HTR-8/SVneo (cell line): Measurements from ENCODE around the gene NUP88.
"Not testable (repeated sequence)": the region's sequence is repeated elsewhere in the genome, so short reads cannot be mapped to it uniquely, and the experiment has no call there.

Experiments
- DNase-seq: peaks from one replicate; pipeline ENCODE4 v3.0.0; 2011; ENCODE audit warnings: low spot score, mixed read lengths; ENCODE audit not compliant: insufficient read length
- FAIRE-seq: peaks from 2 replicates; lab custom pipeline; 2011; peaks lifted over from hg19 to GRCh38; lab: Jason Lieb, UNC

NUP88 gene

GRCh38 chr17:5419356-5419958 lies at the start of gene NUP88:
Gene NUP88, minus strand, starts transcription at chr17:5419662. Its CDS starts 12 bp downstream, at chr17:5419650.
- peak; percentile 96 for FAIRE-seq

DNA sequence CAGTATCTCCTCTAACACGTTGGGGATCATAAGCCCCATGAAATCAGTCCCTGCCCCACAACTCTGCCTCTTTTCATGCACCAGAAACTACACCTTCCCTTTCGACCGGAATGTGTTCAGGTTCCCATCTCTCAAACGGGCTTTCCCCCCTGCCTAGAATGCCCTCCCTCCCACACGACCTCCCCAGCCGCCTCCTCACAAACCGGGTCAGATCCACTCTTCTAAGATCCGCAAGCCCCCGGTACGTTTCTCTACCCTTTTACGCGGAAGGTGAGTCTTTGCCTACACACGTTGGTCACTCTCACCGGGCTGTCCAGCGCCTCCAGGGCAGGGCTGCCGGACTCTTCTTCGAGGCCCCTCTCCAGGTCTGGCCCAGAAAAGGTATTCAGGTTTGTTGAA lies 48.6 kb upstream of the NUP88 start:
- FAIRE-seq: no peak
- peak; percentile 9 for DNase-seq

More at GRCh38 chr17:5419356-5419958, at the start of gene NUP88:
- peak; percentile 99 for DNase-seq

- FAIRE-seq (no peak), DNase-seq (no peak)
Measured at GRCh38 chr17:5467416-5467815, 48.0 kb upstream of the NUP88 start.

GRCh38 chr17:5466295-5466694 lies 46.8 kb upstream of the NUP88 start:
- DNase-seq: no peak
- no peak for FAIRE-seq

- FAIRE-seq: no peak
- DNase-seq: no peak
Measured at GRCh38 chr17:5464717-5465507, 45.5 kb upstream of the NUP88 start.

DNA sequence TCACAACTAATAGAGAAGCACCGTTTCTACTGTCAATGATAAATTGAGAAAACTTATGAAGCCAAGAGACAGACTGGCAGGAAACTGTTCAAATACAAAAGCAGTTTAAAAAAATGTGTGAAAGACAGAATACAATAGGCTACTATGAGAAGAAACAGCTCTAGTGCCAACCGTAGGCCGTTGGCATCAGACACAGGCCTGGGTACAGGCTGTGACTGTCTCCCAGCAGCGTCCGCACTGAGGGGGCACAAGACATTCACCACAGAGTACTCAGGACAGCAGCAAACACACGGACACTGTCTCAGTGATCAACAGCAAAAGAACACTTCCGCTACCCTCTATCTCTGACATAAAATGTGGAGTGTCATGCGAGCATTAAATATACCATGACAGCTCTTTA lies 27.3 kb upstream of the NUP88 start:
- DNase-seq (no peak), FAIRE-seq (no peak)

GRCh38 chr17:5444209-5444608 lies 24.7 kb upstream of the NUP88 start:
- FAIRE-seq: peak; percentile 64

DNA sequence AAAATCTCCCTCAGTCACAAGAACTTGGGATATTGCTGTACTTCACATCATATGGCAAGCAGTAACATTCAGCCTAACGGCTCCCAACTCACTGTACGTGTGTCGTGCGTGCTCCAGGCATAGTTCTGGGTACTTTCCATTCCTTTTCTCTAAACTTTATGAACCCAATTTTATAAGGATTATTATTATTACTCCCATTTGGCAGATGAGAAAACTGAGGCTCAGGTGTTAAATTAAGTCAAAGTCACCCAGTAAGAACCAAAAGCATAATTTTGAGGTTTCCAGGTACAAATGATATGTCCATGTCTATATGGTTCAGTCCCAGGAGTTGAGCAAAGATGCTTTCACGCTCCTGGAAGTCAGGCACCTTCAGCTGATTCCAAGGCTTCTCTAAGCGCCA lies 24.3 kb upstream of the NUP88 start:
- no peak for FAIRE-seq
- DNase-seq: no peak

More at GRCh38 chr17:5444209-5444608, 24.7 kb upstream of the NUP88 start:
- DNase-seq: no peak

DNA sequence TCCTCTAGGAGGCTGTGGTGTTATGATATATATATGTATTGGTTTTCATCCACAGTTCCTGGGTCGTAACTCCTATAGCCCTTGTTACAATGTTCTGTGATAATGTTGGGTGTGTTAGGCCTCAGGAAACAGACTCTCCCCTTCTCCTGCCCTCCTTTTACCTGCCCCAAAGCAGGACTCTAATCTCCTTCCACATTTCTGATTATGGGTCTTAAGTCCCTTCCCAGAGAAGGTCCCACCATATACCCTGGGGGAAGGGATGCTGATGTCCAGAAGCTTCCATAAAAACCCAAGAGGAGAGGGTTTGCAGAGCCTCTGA lies 19.9 kb upstream of the NUP88 start:
- DNase-seq: no peak
- FAIRE-seq: no peak

DNA sequence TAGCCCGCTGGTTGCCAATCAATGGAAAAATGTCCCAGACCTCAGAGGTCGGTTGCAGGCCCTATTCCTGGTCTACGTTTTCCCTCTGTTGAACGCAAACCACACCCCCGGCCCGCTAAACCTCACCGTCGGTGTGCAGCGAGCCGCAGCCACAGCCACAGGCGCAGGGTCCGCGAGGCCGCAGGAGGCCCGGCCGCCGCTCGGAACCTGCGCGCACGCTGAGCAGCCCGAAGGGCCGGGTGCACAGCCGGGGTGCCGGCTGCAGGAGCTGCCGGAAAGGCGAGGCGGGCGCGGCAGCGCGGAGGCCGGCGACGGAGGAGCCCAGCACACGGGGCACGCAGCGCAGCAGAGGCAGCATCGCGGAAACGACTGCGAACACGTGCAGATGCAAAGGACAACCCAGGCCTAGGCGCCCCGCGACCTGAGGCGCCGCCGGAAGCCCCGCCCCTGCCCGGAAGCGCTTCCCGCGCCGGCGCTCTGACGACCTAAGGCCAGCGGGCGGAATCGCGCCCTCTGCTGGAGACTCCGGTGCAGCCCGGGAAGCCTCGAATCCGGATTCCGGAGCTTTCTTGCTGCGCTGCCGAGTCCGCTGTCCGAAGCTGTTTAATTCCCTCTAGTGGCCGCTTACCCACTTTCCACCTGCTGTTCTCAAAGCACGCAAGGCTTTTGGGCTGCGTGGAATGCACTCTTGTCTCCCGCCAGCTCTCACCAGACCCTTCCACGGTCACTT lies 19.4 kb upstream of the NUP88 start, which contains the start of gene C1QBP:
Gene C1QBP, minus strand, starts transcription at position 440 of the 730 bp plus-strand sequence. Its CDS starts 82 bp downstream, at position 358.
- FAIRE-seq: peak; percentile 9
- peak; percentile 95 for DNase-seq

- DNase-seq (no peak), FAIRE-seq (no peak)
Measured at GRCh38 chr17:5437721-5438317, 18.4 kb upstream of the NUP88 start.

DNA sequence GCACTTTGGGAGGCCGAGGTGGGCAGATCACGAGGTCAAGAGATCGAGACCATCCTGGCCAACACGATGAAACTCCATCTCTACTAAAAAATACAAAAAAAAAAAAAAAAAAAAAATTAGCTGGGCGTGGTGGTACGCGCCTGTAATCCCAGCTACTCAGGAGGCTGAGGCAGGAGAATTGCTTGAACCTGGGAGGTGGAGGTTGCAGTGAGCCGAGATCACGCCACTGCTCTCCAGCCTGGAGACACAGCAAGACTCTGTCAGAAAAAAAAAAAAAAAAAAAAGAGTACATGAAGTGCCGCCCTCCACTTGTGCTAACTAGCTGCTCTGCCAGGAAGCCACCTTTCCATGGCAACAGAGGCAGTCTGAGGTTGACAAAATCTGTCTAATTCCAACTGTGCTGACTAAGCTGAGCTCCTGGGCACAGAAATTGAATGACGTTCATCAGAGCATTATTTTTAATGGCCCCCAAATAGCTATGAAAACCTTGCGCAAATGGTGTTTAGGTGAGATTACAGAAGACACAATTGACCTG lies 16.4 kb upstream of the NUP88 start:
- FAIRE-seq, DNase-seq: not testable (repeated sequence)

DNA sequence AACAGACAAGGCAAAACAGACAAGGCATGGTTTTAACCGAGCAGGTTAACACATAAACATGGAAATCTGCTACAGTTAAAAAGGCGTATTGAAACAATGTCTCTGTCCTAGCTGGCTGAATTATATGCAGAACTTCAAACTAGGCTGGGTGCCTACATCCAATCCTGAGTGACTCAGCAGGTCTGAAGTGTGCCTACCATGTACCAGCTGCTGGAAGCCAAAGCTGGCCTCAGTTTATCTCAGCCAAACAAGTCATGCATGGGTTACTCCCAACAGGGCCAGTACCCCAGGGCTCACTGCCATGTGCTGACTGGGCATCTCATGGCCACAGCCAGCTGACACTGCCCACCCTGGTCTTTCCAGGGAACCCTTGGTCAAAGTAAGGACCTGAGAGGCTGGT lies 15.5 kb upstream of the NUP88 start:
- no peak for FAIRE-seq
- DNase-seq: no peak

- FAIRE-seq (no peak), DNase-seq (no peak)
Measured at GRCh38 chr17:5431949-5432556, 12.6 kb upstream of the NUP88 start.

DNA sequence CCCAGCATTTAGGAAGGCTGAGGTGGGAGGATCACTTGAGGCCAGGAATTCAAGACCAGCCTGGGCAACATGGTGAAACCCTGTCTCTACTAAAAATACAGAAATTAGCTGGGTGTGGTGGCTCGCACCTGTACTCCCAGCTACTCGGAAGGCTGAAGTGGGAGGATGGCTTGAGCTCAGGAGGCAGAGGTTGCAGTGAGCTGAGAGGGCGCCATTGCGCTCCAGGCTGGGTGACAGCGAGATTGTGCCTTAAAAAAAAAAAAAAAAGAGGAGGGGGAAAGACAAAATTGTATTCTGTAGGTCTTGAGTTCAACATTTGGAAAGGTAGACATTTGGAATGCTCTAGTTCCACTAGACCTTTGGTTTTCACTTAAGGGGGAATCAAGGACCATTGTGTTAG lies 11.8 kb upstream of the NUP88 start:
- DNase-seq, FAIRE-seq: not testable (repeated sequence)

GRCh38 chr17:5430413-5430999 lies 11.0 kb upstream of the NUP88 start:
- FAIRE-seq (no peak), DNase-seq (no peak)

- FAIRE-seq (no peak), DNase-seq (no peak)
Measured at GRCh38 chr17:5429191-5429887, 9.9 kb upstream of the NUP88 start.

- no peak for DNase-seq
- no peak for FAIRE-seq
Measured at GRCh38 chr17:5425826-5426225, 6.4 kb upstream of the NUP88 start.

GRCh38 chr17:5424909-5425308 lies 5.4 kb upstream of the NUP88 start:
- DNase-seq (no peak), FAIRE-seq (no peak)
